IPS-11a (cell line): ENCODE measurements around the gene KIAA1755.

Source experiments
- H3K4me3 ChIP-seq: one replicate; pipeline ENCODE4 v1.5.1; 2013; ENCODE audit warnings: low read depth, low read length, control low read depth

Gene KIAA1755

GRCh38 chr20:38221119-38221589 lies 39.4 kb downstream of the KIAA1755 start:
- no peak overlapping the region for H3K4me3 ChIP-seq

DNA sequence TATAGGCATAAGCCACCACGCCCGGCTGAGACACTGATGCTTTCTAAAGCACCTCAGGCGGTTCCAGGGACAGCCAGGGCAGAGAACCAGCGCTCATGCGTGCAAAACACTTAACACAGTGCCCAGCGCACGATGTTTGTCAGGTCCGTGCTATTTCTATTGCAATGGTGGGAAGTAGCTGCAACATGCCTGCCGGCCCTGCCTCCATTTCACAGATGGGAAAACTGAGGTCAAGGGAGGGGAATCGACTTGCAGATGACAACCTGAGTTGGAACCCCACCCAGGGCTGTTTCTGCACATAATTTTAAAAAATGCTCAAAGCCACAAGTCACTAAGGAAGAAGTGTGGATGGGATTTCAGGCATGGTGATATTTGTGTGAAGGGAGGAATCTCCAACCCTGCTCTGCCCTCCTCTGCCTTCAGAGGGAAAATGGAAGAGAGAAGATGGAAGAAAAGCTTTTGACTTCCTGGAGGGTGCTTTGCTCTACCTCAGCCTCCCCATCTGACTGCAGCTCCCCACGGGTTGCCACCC lies 39.9 kb downstream of the KIAA1755 start:
- H3K4me3 ChIP-seq = no peak overlapping the region

DNA sequence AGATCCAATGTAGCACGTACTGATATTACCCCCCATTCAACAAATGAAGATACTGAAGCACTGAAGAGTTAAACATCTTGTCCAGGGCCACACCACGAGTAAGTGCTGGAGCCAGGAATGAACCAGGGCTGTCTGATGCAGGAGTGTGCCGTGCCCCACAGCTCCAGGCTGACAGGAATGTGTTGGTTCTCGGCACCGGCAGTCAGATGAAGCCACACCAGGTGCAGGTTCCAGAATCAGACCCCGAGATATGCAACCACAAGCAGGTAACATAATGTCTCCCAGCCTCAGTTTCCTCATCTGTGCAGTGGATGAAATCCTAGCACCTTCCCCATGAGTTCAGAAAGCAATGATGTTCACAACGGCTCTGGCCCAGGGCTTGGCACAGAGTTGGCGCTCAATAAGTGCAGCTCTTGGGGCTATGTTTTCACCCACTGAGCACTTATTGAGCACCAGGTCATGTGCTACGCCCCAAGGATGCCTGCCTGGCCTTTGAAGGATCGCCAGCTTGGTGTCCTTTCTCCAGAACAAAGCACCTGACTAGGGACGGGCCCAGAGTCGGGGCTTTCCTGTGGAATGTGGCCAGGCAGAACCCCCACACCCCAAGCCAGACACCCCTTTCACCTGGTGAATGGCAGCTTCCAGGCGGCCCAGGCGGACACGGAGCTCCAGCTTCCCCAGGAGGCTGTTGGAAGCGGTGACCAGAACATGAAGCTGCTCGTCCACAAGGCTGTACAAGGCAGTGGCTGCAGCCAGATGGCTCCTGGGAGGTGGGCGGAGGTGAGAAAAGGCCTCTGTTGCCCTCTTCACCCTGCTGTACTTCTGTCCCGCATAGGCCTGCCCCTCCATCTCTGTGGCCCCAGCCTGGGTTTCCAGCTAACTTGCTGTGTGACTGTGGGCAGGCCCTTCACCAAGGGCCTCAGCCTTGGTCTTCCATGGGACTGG lies 41.3 kb downstream of the KIAA1755 start:
- H3K4me3 ChIP-seq = no peak overlapping the region

- no peak overlapping the region for H3K4me3 ChIP-seq
Observed at GRCh38 chr20:38218566-38218885, 42.0 kb downstream of the KIAA1755 start.

GRCh38 chr20:38217791-38218565 lies 42.6 kb downstream of the KIAA1755 start:
- H3K4me3 ChIP-seq = no peak overlapping the region

- H3K4me3 ChIP-seq = no peak overlapping the region
Observed at GRCh38 chr20:38216746-38217595, 43.6 kb downstream of the KIAA1755 start.

GRCh38 chr20:38216201-38216600 lies 44.3 kb downstream of the KIAA1755 start:
- no peak overlapping the region for H3K4me3 ChIP-seq

DNA sequence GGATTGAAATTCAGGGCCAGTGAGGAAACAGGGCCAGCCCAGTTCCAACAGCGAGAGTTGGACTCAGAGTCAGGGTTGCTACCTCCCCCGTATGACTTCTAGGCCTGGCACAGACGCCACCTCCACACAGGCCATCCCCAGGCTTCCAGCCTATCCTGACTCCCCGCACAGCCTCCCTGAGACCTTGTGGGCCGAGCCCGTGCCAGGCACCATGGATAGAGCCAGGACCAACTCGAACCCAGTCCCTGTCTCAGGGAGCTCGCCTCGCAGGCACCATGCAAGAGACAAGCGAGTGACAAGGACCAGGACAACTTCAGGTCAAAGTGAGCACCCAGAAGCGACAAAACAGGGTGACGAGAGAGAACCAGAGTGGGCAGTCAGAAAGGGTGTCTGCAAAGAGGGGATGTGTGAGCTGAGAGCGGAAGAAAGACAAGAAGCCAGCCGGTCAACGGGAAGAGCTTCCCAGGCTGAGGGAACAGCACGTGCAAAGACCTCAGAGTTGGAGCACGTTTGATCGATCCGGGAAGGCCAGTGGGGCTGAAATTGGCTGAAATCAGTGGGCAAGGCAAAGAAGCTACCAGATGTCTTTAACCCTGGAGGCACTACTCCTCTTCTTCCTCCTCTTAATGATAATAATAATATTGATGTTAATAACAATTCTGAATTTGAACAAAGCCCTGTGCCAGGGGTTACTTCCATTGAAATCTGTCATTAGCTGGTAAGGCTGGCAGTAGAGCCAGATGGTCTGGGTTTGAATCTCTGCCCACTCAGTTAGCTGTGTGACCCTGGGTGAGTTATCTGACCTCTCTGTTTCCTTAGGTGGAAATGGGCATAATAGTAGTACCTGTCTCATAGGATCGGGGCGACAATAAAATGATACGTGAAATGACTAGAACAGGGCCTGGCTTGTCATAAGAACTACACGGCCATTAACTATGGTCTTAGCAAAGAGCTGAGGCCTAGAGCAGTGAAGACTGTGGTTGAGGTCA lies 45.0 kb downstream of the KIAA1755 start:
- no peak overlapping the region for H3K4me3 ChIP-seq

- no peak overlapping the region for H3K4me3 ChIP-seq
Observed at GRCh38 chr20:38214256-38215193, 46.0 kb downstream of the KIAA1755 start.

DNA sequence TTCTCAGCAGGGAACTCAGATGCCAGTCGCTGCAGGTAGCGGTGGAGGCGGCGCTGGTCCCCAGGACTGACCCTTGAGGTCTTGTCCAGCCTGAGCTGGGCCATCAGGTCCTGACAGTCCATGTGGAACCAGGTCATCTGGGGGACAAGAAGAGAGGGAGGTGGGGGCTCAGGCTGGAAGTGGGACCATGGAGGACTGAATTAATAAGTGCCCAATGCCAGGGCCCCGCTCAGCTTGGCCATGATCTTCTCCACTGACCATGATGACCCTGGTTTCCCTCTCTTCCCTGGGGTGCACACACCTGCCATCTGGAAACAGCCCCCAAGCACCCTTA lies 47.0 kb downstream of the KIAA1755 start:
- no peak overlapping the region for H3K4me3 ChIP-seq

- no peak overlapping the region for H3K4me3 ChIP-seq
Observed at GRCh38 chr20:38212806-38213606, 47.5 kb downstream of the KIAA1755 start.

DNA sequence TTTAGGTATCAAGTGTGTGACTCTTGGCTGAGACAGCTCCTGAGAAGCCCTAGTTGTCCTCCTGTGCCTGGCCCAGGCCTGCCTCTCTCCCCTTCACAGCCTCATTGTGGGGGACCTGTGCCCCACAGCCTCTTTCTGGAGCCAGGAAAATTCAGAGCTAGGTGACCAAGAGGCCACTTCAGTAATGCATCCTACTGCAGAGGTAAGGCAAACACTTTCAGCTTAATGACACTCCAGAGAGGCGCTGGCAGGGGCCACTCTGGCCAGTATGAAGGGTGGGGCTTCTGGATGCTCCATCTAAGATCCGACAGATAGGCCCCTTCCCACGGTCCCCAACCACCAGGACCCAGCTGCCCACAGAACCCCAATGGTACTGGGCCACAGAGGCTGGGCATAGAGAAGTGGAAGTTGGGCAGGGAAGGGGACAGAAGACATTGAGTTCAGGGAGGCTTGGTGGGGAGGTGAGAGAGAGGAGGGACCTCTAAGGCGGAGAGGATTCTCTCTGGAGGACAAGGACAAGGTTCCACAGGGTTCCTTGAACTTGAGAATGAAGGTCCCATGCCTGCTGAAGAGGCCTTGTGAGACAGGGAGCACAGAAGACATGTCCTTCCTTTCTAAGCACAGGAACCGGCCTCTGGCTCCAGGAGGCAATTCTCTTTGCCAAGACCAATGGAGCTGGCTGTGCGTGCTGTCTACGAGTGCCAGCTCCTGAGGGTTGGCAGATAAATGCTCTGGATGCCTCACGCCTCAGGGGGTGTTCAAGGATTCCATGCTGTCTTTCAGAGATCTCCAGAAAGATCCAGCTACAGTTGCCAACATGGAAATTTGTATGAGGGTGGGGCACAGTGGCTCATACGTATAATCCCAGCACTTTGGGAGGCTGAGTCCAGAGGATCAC lies 49.1 kb downstream of the KIAA1755 start:
- no peak overlapping the region for H3K4me3 ChIP-seq

DNA sequence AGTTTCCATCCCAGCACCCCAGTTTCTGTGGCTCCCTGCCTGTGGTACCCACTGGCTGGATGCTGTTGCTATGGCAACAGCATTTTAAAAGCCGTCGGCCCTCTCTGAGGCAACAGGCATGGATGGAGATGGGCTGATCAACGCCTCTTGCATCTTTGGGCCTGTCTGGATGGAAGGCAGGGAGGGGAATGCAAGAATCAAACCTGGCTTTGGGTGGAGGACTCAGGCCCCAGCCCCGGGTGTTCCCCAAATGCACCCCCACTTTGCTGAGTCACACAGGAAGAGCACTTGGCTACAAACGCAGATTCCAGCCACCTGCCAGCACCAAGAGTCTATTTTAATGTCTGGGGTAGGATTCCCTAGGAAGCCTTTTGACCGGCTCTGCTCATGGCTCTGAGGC lies 49.8 kb downstream of the KIAA1755 start:
- no peak overlapping the region for H3K4me3 ChIP-seq

DNA sequence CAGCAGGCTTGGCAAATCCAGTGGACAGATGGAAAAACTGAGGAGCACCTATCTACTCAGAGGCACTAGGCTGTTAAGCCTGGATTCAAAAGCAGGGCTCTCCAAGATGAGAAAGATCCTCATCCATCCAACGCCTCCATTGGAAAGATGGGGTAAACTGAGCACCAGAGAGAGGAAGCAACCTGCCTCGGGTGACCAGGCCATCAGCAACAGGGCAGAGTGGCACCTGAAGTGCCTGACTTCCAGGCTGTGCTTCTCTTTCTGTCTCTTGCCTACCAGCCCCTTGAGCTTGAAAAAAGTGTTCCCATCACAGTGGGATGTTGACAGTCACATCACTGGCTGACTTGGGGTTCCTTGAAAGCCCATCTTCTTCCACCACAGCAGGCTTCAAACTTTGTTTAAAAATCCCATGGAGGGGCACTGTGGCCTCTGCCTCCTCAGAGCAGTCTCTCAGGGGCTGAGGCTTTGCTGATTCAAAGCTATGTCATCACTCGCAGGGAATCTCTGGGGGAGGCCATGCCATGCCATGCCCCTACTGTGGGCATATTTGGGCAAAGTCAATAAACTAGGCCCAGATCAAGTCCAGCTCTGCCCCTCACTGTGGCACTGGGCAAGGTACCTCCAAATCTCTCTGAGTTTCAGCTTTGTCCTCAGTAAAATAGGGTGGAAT lies 50.7 kb downstream of the KIAA1755 start:
- H3K4me3 ChIP-seq = no peak overlapping the region

- H3K4me3 ChIP-seq = no peak overlapping the region
Observed at GRCh38 chr20:38209054-38209675, 51.4 kb downstream of the KIAA1755 start.

- H3K4me3 ChIP-seq = no peak overlapping the region
Observed at GRCh38 chr20:38208523-38208922, 52.0 kb downstream of the KIAA1755 start.
